ENCODE data around the gene PCDH9. TPM values are rescaled to one million over a fixed set of nuclear protein-coding genes. Genes with fewer than 3 reads are reported as not detected.

The PCDH9 gene
- total and polyA plus RNA-seq, 2 of the 4 experiments (the other 2 are of a cell fraction) = 2.2 to 10.2 TPM

GRCh38 chr13:66410314-66410713 is 819.8 kb downstream of the PCDH9 start:
- Histone ChIP-seq H3K4me3 (ENCODE audit: insufficient read depth, low read depth, low read length) (no peak overlapping the region), H3K27me3 (ENCODE audit: control insufficient read depth, insufficient read depth, low read length) (no peaks in the 10 kb centered on the region), H2BK15ac (ENCODE audit: low read depth, low read length) (no peak overlapping the region), H2BK5ac (ENCODE audit: low read depth, low read length, poor library complexity, severe bottlenecking) (no peak overlapping the region), H2AK5ac (ENCODE audit: low read depth, low read length) (no peak overlapping the region), H3K9me1 (ENCODE audit: insufficient read depth, low read length) (no peaks in the 10 kb centered on the region), H3K36me3 (ENCODE audit: control insufficient read depth, insufficient read depth, low read length) (no peaks in the 10 kb centered on the region), H3K4me1 (ENCODE audit: control insufficient read depth, insufficient read depth, low read length) (peaks cover 2% of the 10 kb centered on the region), H2AK9ac (replicated peaks; ENCODE audit: low read depth, low read length, poor library complexity) (no peak overlapping the region), H4K20me1 (ENCODE audit: insufficient read depth, low read length) (no peaks in the 10 kb centered on the region), H3K18ac (ENCODE audit: low read depth, low read length) (no peak overlapping the region), H3K4ac (ENCODE audit: low read depth, low read length) (no peak overlapping the region), H3K4me2 (ENCODE audit: low read depth, low read length) (no peak overlapping the region), H4K91ac (ENCODE audit: insufficient read depth, low read depth, low read length) (no peak overlapping the region), H3K27ac (ENCODE audit: insufficient read depth, low read length) (no peak overlapping the region), H4K8ac (ENCODE audit: low read depth in 2 of 2, low read length in 2 of 2) (no peak overlapping the region), H2AFZ (replicated peaks; ENCODE audit: low read length, poor library complexity) (no peak overlapping the region), H2BK120ac (ENCODE audit: low read depth, low read length) (no peak overlapping the region), H3K9ac (ENCODE audit: low read depth, low read length) (no peak overlapping the region), H3K79me1 (ENCODE audit: low read depth in 1 of 2, low read length in 2 of 2) (no peaks in the 10 kb centered on the region), H3K14ac (replicated peaks; ENCODE audit: low read depth, low read length) (no peak overlapping the region), H4K5ac (ENCODE audit: low read depth, low read length) (no peak overlapping the region), H3K9me3 (ENCODE audit: control insufficient read depth, insufficient read depth, low read length) (no peaks in the 10 kb centered on the region), H3K23ac (ENCODE audit: low read depth, low read length) (no peak overlapping the region), H2BK20ac (ENCODE audit: low read depth, low read length) (no peak overlapping the region), H3K56ac (ENCODE audit: extremely low read depth, insufficient read depth, low read length) (no peak overlapping the region)
- no CpG with 5 or more reads among the region's 1 CpG for WGBS, 2 experiments (ENCODE audit: extremely low coverage in 2 of 2, insufficient read length in 1 of 2)
- POLR2A ChIA-PET (ENCODE audit: unreplicated experiment) = no interaction called here
- dilution Hi-C loops (cut with HindIII; ENCODE audit: low sequenced_read_pairs, unreplicated experiment) (no loop called here), intact Hi-C loops (cut with micrococcal nuclease) (no loop called here), in situ Hi-C loops (cut with MboI; ENCODE audit: low sequenced_read_pairs) (no loop called here)
- CTCF ChIA-PET = no interaction called here
- TF ChIP-seq CEBPB (IDR thresholded peaks at IDR 0.05; ENCODE audit: low read depth, low read length) = no peak
- DNase-seq = no peak
- no TSS peak for BruUV-seq (replicated peaks)
- ATAC-seq (ENCODE audit: low read depth) = no peak

Measured in IMR-90 (cell line).